HCT116 (cell line): ENCODE results near the gene ERC2. TPM values are rescaled to one million over a fixed set of nuclear protein-coding genes. Genes with fewer than 3 reads are reported as not detected.

Experiments
- ATAC-seq: fragments of 200-7000 bp; cut with Tn5 transposase; 2 replicates; pipeline ENCODE4 v1.9.1; 2020; ENCODE audit warnings: mild to moderate bottlenecking, moderate library complexity
- BruUV-seq: library from RNA; stranded (reverse); fragments of 400-500 nt; replicated peaks from 2 replicates; lab custom pipeline; 2021; lab: Mats Ljungman, UMichigan
- CTCF ChIA-PET: fragments of 300-600 bp; sonication (Branson Sonifier 250); formaldehyde crosslinking; loops from one replicate; lab custom pipeline; 2021; ENCODE audit warnings: antibody characterized with exemption; lab: Charles Lee
- POLR2A ChIA-PET: fragments of 300-600, 350-600 bp; sonication (Branson Sonifier 250); formaldehyde crosslinking; loops from one replicate; lab custom pipeline; 2021; ENCODE audit warnings: antibody characterized with exemption; lab: Charles Lee
- RAD21 ChIA-PET, 2 experiments: fragments of 300-600 bp; sonication (Branson Sonifier 250); formaldehyde crosslinking; loops; one replicate each; lab custom pipeline; 2023; ENCODE audit warnings: low total read pairs in 2 of 2; ENCODE audit not compliant: uncharacterized antibody in 2 of 2, unreplicated experiment in 2 of 2, low non-redundant PET in 1 of 2; lab: Charles Lee
- DNase-seq: peaks from one replicate; pipeline ENCODE4 v3.0.0-alpha.2; 2010; ENCODE audit warnings: low read depth, low spot score
- H2AFZ ChIP-seq: fragments of 200-600 bp; shearing (Covaris generic), sonication (generic); 2 replicates; pipeline ENCODE4 v1.6.1; 2017; ENCODE audit warnings: low read depth, mixed run types, mixed read lengths, antibody characterized with exemption, low read length; ENCODE audit not compliant: poor library complexity, severe bottlenecking
- H3K27ac ChIP-seq: 2 replicates; pipeline ENCODE4 v1.5.1; 2012; ENCODE audit warnings: low read depth, low read length
- H3K27me3 ChIP-seq: fragments of 200-600 bp; sonication (generic); 2 replicates; pipeline ENCODE4 v1.6.1; 2016; ENCODE audit warnings: mixed run types, low read length, mixed read lengths; ENCODE audit not compliant: insufficient read depth
- H3K36me3 ChIP-seq, 2 experiments: fragments of 200-500 bp in 1 of 2; fragments of 200-600 bp in 1 of 2; sonication (Bioruptor generic) in 1 of 2; sonication (generic) in 1 of 2; 2 replicates each; pipeline versions ENCODE4 v1.5.1 to v1.6.1; 2014 to 2016; ENCODE audit warnings: low read length in 2 of 2, inconsistent platforms in 1 of 2, mixed read lengths in 1 of 2, mixed run types in 1 of 2; ENCODE audit not compliant: insufficient read depth in 2 of 2, control insufficient read depth in 1 of 2
- H3K4me1 ChIP-seq, 2 experiments: fragments of 200-600 bp in 1 of 2; sonication (generic) in 1 of 2; 2 replicates each; pipeline versions ENCODE4 v1.5.1 to v1.6.1; 2012 to 2017; ENCODE audit warnings: low read length in 2 of 2, inconsistent platforms in 1 of 2, mild to moderate bottlenecking in 1 of 2, mixed read lengths in 1 of 2, mixed run types in 1 of 2, moderate library complexity in 1 of 2; ENCODE audit not compliant: insufficient read depth in 2 of 2, control insufficient read depth in 1 of 2
- H3K4me2 ChIP-seq: fragments of 200-600 bp; sonication (generic); 2 replicates; pipeline ENCODE4 v1.6.1; 2017; ENCODE audit warnings: mixed run types, low read length, mixed read lengths
- H3K4me3 ChIP-seq, 2 experiments: fragments of 200-600 bp in 1 of 2; sonication (generic) in 1 of 2; replicated peaks in 1 of 2; 2 replicates each; pipeline ENCODE4 v1.5.1; 2011 to 2016; ENCODE audit warnings: low read length in 2 of 2, control low read depth in 1 of 2, low read depth in 1 of 2, mild to moderate bottlenecking in 1 of 2, mixed read lengths in 1 of 2, mixed run types in 1 of 2
- H3K79me2 ChIP-seq: fragments of 200-600 bp; sonication (generic); 2 replicates; pipeline ENCODE4 v1.6.1; 2017; ENCODE audit warnings: mild to moderate bottlenecking, mixed run types, low read length, moderate library complexity, mixed read lengths; ENCODE audit not compliant: insufficient read depth
- H3K9ac ChIP-seq: fragments of 200-600 bp; sonication (generic); 2 replicates; pipeline ENCODE4 v1.6.1; 2016; ENCODE audit warnings: low read length, mixed read lengths
- H3K9me2 ChIP-seq: fragments of 200-600 bp; sonication (generic), shearing (Covaris generic); 2 replicates; pipeline ENCODE4 v1.6.1; 2017; ENCODE audit warnings: mixed run types, mild to moderate bottlenecking, moderate library complexity; ENCODE audit not compliant: insufficient read depth
- H3K9me3 ChIP-seq, 2 experiments: fragments of 200-500 bp in 1 of 2; fragments of 200-600 bp in 1 of 2; sonication (Bioruptor generic) in 1 of 2; sonication (generic) in 1 of 2; 2 replicates each; pipeline ENCODE4 v1.6.1; 2014 to 2017; ENCODE audit warnings: low read length in 2 of 2, mixed read lengths in 2 of 2, inconsistent platforms in 1 of 2, low read depth in 1 of 2, mild to moderate bottlenecking in 1 of 2, mixed run types in 1 of 2, moderate library complexity in 1 of 2; ENCODE audit not compliant: control insufficient read depth in 1 of 2, insufficient read depth in 1 of 2
- H4K20me1 ChIP-seq: fragments of 200-600 bp; sonication (generic), shearing (Covaris generic); 2 replicates; pipeline ENCODE4 v1.6.1; 2017; ENCODE audit warnings: mixed run types, mild to moderate bottlenecking, moderate library complexity; ENCODE audit not compliant: insufficient read depth
- CEBPB ChIP-seq: IDR thresholded peaks from 2 replicates; pipeline ENCODE4 v1.6.1; 2012; ENCODE audit warnings: low read depth
- EGR1 ChIP-seq: IDR thresholded peaks from 2 replicates; pipeline ENCODE4 v1.6.1; 2012; ENCODE audit warnings: low read depth
- EZH2 ChIP-seq: fragments of 200-600 bp; sonication (generic); IDR thresholded peaks from 2 replicates; pipeline ENCODE4 v1.6.1; 2017; ENCODE audit warnings: antibody characterized with exemption, mixed run types
- FOSL1 ChIP-seq: IDR thresholded peaks from 2 replicates; pipeline ENCODE4 v1.6.1; 2012; ENCODE audit warnings: low read depth
- RAD21 ChIP-seq: IDR thresholded peaks from 2 replicates; pipeline ENCODE4 v1.6.1; 2012; ENCODE audit warnings: low read depth, mild to moderate bottlenecking
- SIN3A ChIP-seq: IDR thresholded peaks from 2 replicates; pipeline ENCODE4 v1.6.1; 2012; ENCODE audit warnings: low read depth
- ZBTB33 ChIP-seq: IDR thresholded peaks from 2 replicates; pipeline ENCODE4 v1.6.1; 2011; ENCODE audit warnings: mild to moderate bottlenecking, low read length, moderate library complexity; ENCODE audit not compliant: insufficient replicate concordance; ENCODE audit errors: extremely low read depth
- ZFX ChIP-seq: fragments of 450-650 bp; IDR thresholded peaks from 2 replicates; pipeline ENCODE4 v1.6.1; 2017
- intact Hi-C: fragments of 100-400 bp; cut with micrococcal nuclease; formaldehyde crosslinking; loops from 2 replicates; pipeline ENCODE4 v1.10.0; 2022
- total RNA-seq: library from RNA; stranded (reverse); gene quantifications from one replicate; pipeline ENCODE4 v1.2.1, GENCODE V29; 2021; ENCODE audit not compliant: unreplicated experiment
- TF ChIP-seq, protein P1 (sequence below): IDR thresholded peaks from 2 replicates; pipeline ENCODE4 v1.6.1; 2012; ENCODE audit warnings: low read depth
- TF ChIP-seq, protein P2 (sequence below), 3 experiments: fragments of 200-600 bp in 1 of 3; sonication (generic) in 1 of 3; IDR thresholded peaks in 2 of 3; conservative IDR thresholded peaks in 1 of 3; 2 replicates each; pipeline ENCODE4 v1.5.1; 2012 to 2017; ENCODE audit warnings: low read depth in 2 of 3, low read length in 2 of 3, antibody characterized with exemption in 1 of 3, borderline replicate concordance in 1 of 3, control low read depth in 1 of 3, mild to moderate bottlenecking in 1 of 3, mixed read lengths in 1 of 3, mixed run types in 1 of 3, moderate library complexity in 1 of 3; ENCODE audit not compliant: insufficient read depth in 1 of 3

Gene ERC2
- total RNA-seq, 1 experiment from 2014 or later: not detected

GRCh38 chr3:55725681-55726500 lies 742.4 kb downstream of the ERC2 start:
- no TSS peak for BruUV-seq
- no peak overlapping the region for H3K4me2 ChIP-seq
- no peak overlapping the region for H2AFZ ChIP-seq
- peaks cover 0 to 12% of the 10 kb centered on the region in 2 experiments; a peak in 2 of 4 replicates for H3K9me3 ChIP-seq
- ATAC-seq: no peak
- H3K9me2 ChIP-seq: no peaks in the 10 kb centered on the region
- ChIA-PET CTCF (no interaction called here), POLR2A (no interaction called here), RAD21 (no interaction called here)
- no peaks in the 10 kb centered on the region for H3K4me1 ChIP-seq
- no peaks in the 10 kb centered on the region for H3K36me3 ChIP-seq
- DNase-seq: no peak
- H3K27ac ChIP-seq: no peak overlapping the region
- intact Hi-C loops: no loop called here
- H3K27me3 ChIP-seq: no peaks in the 10 kb centered on the region
- no peak overlapping the region for H3K9ac ChIP-seq
- TF ChIP-seq, protein P1, sequence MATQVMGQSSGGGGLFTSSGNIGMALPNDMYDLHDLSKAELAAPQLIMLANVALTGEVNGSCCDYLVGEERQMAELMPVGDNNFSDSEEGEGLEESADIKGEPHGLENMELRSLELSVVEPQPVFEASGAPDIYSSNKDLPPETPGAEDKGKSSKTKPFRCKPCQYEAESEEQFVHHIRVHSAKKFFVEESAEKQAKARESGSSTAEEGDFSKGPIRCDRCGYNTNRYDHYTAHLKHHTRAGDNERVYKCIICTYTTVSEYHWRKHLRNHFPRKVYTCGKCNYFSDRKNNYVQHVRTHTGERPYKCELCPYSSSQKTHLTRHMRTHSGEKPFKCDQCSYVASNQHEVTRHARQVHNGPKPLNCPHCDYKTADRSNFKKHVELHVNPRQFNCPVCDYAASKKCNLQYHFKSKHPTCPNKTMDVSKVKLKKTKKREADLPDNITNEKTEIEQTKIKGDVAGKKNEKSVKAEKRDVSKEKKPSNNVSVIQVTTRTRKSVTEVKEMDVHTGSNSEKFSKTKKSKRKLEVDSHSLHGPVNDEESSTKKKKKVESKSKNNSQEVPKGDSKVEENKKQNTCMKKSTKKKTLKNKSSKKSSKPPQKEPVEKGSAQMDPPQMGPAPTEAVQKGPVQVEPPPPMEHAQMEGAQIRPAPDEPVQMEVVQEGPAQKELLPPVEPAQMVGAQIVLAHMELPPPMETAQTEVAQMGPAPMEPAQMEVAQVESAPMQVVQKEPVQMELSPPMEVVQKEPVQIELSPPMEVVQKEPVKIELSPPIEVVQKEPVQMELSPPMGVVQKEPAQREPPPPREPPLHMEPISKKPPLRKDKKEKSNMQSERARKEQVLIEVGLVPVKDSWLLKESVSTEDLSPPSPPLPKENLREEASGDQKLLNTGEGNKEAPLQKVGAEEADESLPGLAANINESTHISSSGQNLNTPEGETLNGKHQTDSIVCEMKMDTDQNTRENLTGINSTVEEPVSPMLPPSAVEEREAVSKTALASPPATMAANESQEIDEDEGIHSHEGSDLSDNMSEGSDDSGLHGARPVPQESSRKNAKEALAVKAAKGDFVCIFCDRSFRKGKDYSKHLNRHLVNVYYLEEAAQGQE: no peak
- no peak for TF ChIP-seq RAD21
- no peak for TF ChIP-seq EGR1
- no peak for TF ChIP-seq SIN3A
- no peak for TF ChIP-seq CEBPB
- no peak for TF ChIP-seq EZH2
- TF ChIP-seq, protein P2, sequence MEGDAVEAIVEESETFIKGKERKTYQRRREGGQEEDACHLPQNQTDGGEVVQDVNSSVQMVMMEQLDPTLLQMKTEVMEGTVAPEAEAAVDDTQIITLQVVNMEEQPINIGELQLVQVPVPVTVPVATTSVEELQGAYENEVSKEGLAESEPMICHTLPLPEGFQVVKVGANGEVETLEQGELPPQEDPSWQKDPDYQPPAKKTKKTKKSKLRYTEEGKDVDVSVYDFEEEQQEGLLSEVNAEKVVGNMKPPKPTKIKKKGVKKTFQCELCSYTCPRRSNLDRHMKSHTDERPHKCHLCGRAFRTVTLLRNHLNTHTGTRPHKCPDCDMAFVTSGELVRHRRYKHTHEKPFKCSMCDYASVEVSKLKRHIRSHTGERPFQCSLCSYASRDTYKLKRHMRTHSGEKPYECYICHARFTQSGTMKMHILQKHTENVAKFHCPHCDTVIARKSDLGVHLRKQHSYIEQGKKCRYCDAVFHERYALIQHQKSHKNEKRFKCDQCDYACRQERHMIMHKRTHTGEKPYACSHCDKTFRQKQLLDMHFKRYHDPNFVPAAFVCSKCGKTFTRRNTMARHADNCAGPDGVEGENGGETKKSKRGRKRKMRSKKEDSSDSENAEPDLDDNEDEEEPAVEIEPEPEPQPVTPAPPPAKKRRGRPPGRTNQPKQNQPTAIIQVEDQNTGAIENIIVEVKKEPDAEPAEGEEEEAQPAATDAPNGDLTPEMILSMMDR (IDR thresholded peaks at IDR 0.05 in 2 of 3, conservative IDR thresholded peaks at IDR 0.05 in 1 of 3; ENCODE audit: borderline replicate concordance in 1 of 3, insufficient read depth in 1 of 3, low read depth in 2 of 3, low read length in 2 of 3): no peak
- no peak for TF ChIP-seq FOSL1
- TF ChIP-seq ZFX: no peak
- no peak for TF ChIP-seq ZBTB33
- no peak overlapping the region for H3K4me3 ChIP-seq
- H3K79me2 ChIP-seq: no peaks in the 10 kb centered on the region
- H4K20me1 ChIP-seq: no peaks in the 10 kb centered on the region
